HEK293 (cell line): ENCODE measurements around the gene KDSR.

Source experiments
- GLI2 ChIP-seq: fragments of 450-650 bp; formaldehyde crosslinking; IDR thresholded peaks from 2 replicates; pipeline ENCODE4; 2017; ENCODE audit warnings: missing biosample characterization, missing genetic modification characterization, low read depth, borderline replicate concordance
- HIC1 ChIP-seq: fragments of 450-650 bp; formaldehyde crosslinking; IDR thresholded peaks from 2 replicates; pipeline ENCODE4 v1.5.1; 2016; ENCODE audit warnings: missing biosample characterization, missing genetic modification characterization
- IKZF3 ChIP-seq: fragments of 450-650 bp; IDR thresholded peaks from 2 replicates; pipeline ENCODE4 v1.5.0; 2018; ENCODE audit warnings: missing biosample characterization, mild to moderate bottlenecking, missing genetic modification characterization, moderate library complexity
- KLF10 ChIP-seq: fragments of 450-650 bp; IDR thresholded peaks from 2 replicates; pipeline ENCODE4 v1.5.1; 2018; ENCODE audit warnings: missing biosample characterization, mild to moderate bottlenecking, missing genetic modification characterization
- PRDM1 ChIP-seq: fragments of 450-650 bp; formaldehyde crosslinking; IDR thresholded peaks from 2 replicates; pipeline ENCODE4; 2016; ENCODE audit warnings: missing biosample characterization, missing genetic modification characterization
- ZNF174 ChIP-seq: fragments of 450-650 bp; formaldehyde crosslinking; IDR thresholded peaks from 2 replicates; pipeline ENCODE4 v1.5.0; 2017; ENCODE audit warnings: missing biosample characterization, mild to moderate bottlenecking, missing genetic modification characterization
- ZNF2 ChIP-seq: fragments of 450-650 bp; formaldehyde crosslinking; IDR thresholded peaks from 2 replicates; pipeline ENCODE4 v1.5.1; 2016; ENCODE audit warnings: missing biosample characterization, missing genetic modification characterization
- ZNF274 ChIP-seq, 2 experiments: fragments of 200-500 bp in 1 of 2; fragments of 450-650 bp in 1 of 2; sonication (Bioruptor generic) in 1 of 2; formaldehyde crosslinking in 1 of 2; IDR thresholded peaks; 2 replicates each; pipeline versions ENCODE4 v1.5.1 to v1.6.1; 2014 to 2016; ENCODE audit warnings: borderline replicate concordance in 1 of 2, inconsistent platforms in 1 of 2, low read length in 1 of 2, missing biosample characterization in 1 of 2, missing genetic modification characterization in 1 of 2
- ZNF335 ChIP-seq: fragments of 450-650 bp; formaldehyde crosslinking; conservative IDR thresholded peaks from 2 replicates; pipeline ENCODE4 v1.5.1; 2016; ENCODE audit warnings: missing biosample characterization, missing genetic modification characterization
- ZNF510 ChIP-seq: fragments of 450-650 bp; formaldehyde crosslinking; IDR thresholded peaks from 2 replicates; pipeline ENCODE4 v1.5.1; 2018; ENCODE audit warnings: mild to moderate bottlenecking, missing genetic modification characterization, missing biosample characterization; ENCODE audit not compliant: insufficient replicate concordance
- ZNF549 ChIP-seq: fragments of 450-650 bp; IDR thresholded peaks from 2 replicates; pipeline ENCODE4 v1.5.1; 2018; ENCODE audit warnings: missing biosample characterization, missing genetic modification characterization, mild to moderate bottlenecking, inconsistent platforms, moderate library complexity
- ZNF600 ChIP-seq: fragments of 450-650 bp; formaldehyde crosslinking; IDR thresholded peaks from 2 replicates; pipeline ENCODE4 v1.5.1; 2016; ENCODE audit warnings: missing biosample characterization, missing genetic modification characterization
- ZNF610 ChIP-seq: fragments of 450-650 bp; formaldehyde crosslinking; IDR thresholded peaks from 2 replicates; pipeline ENCODE4 v1.5.1; 2016; ENCODE audit warnings: missing biosample characterization, missing genetic modification characterization, borderline replicate concordance
- ZNF624 ChIP-seq: fragments of 450-650 bp; formaldehyde crosslinking; IDR thresholded peaks from 2 replicates; pipeline ENCODE4 v1.5.1; 2017; ENCODE audit warnings: missing biosample characterization, missing genetic modification characterization
- ZNF843 ChIP-seq: fragments of 450-650 bp; formaldehyde crosslinking; IDR thresholded peaks from 2 replicates; pipeline ENCODE4 v1.5.1; 2016; ENCODE audit warnings: missing biosample characterization, missing genetic modification characterization
- TF ChIP-seq, protein P1 (sequence below): fragments of 450-650 bp; formaldehyde crosslinking; IDR thresholded peaks from 2 replicates; pipeline ENCODE4 v1.5.1; 2016; ENCODE audit warnings: missing biosample characterization, missing genetic modification characterization
- TF ChIP-seq, protein P2 (sequence below): fragments of 450-650 bp; formaldehyde crosslinking; IDR thresholded peaks from 2 replicates; pipeline ENCODE4 v1.5.1; 2016; ENCODE audit warnings: missing biosample characterization, missing genetic modification characterization
- TF ChIP-seq, protein P3 (sequence below): fragments of 450-650 bp; formaldehyde crosslinking; IDR thresholded peaks from 2 replicates; pipeline ENCODE4 v1.5.1; 2016; ENCODE audit warnings: missing biosample characterization, missing genetic modification characterization, borderline replicate concordance

The KDSR gene

DNA sequence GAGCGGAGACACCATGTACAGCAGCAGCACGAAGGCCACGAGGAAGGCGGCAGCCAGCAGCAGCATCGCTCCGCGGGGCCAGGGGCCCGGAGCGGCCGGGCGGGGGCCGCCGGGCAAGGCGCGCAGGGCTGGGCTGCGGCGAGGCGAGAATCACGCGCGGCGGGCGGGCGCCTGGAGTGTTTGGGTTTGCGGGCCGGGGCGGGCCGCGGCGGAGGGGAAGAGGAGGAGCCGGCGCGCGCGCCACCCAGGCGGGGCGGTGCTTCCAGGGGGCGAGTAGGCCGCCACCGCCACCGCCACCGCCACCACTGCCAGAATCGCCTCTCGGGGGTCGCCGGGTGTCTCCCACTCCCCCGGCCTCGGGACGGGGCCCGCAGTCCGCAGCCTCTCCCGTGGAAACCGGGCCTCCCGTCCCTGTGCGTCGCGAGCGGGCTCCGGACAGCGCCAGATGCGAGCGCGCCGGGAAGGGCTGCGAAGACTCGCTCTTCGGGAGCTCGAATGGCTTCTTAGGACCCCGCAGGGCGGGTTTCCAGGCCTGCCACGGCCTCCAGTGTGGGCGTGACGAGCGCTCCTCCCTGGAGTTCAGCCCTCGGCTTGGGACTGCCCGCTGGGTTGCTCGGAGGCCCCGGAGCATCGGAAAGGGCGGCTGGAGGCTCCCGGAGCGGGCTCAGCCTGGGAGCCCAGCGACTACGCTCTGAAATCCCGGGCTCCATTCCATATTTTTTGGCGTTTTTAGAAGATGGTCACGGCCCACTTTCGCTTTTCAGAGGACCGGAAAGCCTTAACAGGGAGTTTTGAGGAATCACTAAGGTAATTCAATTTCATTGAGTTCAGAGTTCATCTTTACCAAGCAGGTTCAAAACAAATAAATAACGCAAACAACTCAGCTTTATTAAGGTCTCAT is at the start of gene KDSR (continued):
- TF ChIP-seq KLF10 (tag by site-specific recombination) (peak; percentile 94), ZNF174 (tag by site-specific recombination) (no peak), ZNF624 (tag by site-specific recombination) (no peak), ZNF600 (tag by site-specific recombination) (peak; percentile 67; the same call in 1 of the 2 replicates), HIC1 (no peak), IKZF3 (peak; percentile 95), ZNF549 (0 out of 2 replicates have a peak, but pooled peaks have one; percentile 13), ZNF335 (tag by site-specific recombination) (peak; percentile 92), GLI2 (no peak), ZNF274 (IDR thresholded peaks at IDR 0.05; ENCODE audit: low read length) (no peak), ZNF274 (tag by site-specific recombination; IDR thresholded peaks at IDR 0.05; ENCODE audit: borderline replicate concordance) (no peak), PRDM1 (tag by site-specific recombination) (peak; percentile 91), ZNF2 (0 out of 2 replicates have a peak, but pooled peaks have one; percentile 36), ZNF610 (tag by site-specific recombination) (peak; percentile 90), ZNF843 (tag by site-specific recombination) (peak; percentile 80), ZNF510 (tag by site-specific recombination) (peak; percentile 40)
- TF ChIP-seq, protein P1, sequence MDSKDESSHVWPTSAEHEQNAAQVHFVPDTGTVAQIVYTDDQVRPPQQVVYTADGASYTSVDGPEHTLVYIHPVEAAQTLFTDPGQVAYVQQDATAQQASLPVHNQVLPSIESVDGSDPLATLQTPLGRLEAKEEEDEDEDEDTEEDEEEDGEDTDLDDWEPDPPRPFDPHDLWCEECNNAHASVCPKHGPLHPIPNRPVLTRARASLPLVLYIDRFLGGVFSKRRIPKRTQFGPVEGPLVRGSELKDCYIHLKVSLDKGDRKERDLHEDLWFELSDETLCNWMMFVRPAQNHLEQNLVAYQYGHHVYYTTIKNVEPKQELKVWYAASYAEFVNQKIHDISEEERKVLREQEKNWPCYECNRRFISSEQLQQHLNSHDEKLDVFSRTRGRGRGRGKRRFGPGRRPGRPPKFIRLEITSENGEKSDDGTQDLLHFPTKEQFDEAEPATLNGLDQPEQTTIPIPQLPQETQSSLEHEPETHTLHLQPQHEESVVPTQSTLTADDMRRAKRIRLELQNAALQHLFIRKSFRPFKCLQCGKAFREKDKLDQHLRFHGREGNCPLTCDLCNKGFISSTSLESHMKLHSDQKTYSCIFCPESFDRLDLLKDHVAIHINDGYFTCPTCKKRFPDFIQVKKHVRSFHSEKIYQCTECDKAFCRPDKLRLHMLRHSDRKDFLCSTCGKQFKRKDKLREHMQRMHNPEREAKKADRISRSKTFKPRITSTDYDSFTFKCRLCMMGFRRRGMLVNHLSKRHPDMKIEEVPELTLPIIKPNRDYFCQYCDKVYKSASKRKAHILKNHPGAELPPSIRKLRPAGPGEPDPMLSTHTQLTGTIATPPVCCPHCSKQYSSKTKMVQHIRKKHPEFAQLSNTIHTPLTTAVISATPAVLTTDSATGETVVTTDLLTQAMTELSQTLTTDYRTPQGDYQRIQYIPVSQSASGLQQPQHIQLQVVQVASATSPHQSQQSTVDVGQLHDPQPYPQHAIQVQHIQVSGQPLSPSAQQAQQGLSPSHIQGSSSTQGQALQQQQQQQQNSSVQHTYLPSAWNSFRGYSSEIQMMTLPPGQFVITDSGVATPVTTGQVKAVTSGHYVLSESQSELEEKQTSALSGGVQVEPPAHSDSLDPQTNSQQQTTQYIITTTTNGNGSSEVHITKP (tag by site-specific recombination) = peak; percentile 89
- TF ChIP-seq, protein P2, sequence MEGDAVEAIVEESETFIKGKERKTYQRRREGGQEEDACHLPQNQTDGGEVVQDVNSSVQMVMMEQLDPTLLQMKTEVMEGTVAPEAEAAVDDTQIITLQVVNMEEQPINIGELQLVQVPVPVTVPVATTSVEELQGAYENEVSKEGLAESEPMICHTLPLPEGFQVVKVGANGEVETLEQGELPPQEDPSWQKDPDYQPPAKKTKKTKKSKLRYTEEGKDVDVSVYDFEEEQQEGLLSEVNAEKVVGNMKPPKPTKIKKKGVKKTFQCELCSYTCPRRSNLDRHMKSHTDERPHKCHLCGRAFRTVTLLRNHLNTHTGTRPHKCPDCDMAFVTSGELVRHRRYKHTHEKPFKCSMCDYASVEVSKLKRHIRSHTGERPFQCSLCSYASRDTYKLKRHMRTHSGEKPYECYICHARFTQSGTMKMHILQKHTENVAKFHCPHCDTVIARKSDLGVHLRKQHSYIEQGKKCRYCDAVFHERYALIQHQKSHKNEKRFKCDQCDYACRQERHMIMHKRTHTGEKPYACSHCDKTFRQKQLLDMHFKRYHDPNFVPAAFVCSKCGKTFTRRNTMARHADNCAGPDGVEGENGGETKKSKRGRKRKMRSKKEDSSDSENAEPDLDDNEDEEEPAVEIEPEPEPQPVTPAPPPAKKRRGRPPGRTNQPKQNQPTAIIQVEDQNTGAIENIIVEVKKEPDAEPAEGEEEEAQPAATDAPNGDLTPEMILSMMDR (tag by site-specific recombination) = peak; percentile 53
- TF ChIP-seq, protein P3, sequence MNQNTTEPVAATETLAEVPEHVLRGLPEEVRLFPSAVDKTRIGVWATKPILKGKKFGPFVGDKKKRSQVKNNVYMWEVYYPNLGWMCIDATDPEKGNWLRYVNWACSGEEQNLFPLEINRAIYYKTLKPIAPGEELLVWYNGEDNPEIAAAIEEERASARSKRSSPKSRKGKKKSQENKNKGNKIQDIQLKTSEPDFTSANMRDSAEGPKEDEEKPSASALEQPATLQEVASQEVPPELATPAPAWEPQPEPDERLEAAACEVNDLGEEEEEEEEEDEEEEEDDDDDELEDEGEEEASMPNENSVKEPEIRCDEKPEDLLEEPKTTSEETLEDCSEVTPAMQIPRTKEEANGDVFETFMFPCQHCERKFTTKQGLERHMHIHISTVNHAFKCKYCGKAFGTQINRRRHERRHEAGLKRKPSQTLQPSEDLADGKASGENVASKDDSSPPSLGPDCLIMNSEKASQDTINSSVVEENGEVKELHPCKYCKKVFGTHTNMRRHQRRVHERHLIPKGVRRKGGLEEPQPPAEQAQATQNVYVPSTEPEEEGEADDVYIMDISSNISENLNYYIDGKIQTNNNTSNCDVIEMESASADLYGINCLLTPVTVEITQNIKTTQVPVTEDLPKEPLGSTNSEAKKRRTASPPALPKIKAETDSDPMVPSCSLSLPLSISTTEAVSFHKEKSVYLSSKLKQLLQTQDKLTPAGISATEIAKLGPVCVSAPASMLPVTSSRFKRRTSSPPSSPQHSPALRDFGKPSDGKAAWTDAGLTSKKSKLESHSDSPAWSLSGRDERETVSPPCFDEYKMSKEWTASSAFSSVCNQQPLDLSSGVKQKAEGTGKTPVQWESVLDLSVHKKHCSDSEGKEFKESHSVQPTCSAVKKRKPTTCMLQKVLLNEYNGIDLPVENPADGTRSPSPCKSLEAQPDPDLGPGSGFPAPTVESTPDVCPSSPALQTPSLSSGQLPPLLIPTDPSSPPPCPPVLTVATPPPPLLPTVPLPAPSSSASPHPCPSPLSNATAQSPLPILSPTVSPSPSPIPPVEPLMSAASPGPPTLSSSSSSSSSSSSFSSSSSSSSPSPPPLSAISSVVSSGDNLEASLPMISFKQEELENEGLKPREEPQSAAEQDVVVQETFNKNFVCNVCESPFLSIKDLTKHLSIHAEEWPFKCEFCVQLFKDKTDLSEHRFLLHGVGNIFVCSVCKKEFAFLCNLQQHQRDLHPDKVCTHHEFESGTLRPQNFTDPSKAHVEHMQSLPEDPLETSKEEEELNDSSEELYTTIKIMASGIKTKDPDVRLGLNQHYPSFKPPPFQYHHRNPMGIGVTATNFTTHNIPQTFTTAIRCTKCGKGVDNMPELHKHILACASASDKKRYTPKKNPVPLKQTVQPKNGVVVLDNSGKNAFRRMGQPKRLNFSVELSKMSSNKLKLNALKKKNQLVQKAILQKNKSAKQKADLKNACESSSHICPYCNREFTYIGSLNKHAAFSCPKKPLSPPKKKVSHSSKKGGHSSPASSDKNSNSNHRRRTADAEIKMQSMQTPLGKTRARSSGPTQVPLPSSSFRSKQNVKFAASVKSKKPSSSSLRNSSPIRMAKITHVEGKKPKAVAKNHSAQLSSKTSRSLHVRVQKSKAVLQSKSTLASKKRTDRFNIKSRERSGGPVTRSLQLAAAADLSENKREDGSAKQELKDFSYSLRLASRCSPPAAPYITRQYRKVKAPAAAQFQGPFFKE (tag by site-specific recombination) = no peak
